Smooth muscle cell of the brain vasculature (primary cell): Measurements from ENCODE around the gene KRABD2.
"Not testable (repeated sequence)": the region's sequence is repeated elsewhere in the genome, so short reads cannot be mapped to it uniquely, and the experiment has no call there.

Source experiments
- DNase-seq: peaks from one replicate; pipeline ENCODE4 v3.0.0-alpha.2; 2012; ENCODE audit warnings: low read depth, low spot score

Gene KRABD2

DNA sequence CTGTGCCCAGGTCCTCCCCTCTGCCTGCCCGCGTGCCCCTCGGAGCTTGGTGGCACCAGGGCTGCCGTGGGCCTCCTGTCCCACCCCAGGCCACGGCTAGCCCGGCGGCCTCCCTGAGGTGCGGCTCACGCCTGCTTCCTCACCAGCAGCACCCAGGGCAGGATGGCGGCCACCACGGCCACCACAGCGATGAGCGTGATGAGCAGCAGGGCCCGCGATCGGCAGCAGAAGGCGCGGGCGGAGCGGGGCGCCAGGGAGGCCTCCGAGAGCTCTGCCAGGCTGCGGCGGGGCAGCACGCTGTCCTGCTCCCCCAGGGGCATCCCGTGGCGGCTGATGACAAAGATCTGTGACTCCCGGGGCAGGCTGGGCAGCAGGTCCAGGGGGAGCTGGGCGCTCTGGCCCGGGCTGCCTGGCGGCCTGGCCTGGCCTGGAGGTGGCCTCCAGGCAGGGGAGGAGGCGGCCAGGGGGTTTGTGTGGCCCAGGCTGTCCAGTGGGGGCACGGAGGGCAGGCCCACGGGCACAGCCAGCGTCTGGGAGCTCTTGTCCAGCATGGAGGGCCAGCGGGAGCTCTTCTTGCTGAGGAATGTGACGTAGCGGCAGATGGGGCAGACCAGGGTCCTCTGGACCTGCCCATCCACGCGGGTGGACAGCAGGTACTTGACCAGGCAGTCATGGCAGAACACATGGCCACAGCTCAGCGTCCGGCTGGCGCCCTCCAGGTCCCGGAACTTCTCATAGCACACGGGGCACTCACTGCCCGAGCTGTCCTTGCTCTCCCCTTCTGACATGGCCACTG, 16.4 kb upstream of the KRABD2 start:
- no peak for DNase-seq

DNA sequence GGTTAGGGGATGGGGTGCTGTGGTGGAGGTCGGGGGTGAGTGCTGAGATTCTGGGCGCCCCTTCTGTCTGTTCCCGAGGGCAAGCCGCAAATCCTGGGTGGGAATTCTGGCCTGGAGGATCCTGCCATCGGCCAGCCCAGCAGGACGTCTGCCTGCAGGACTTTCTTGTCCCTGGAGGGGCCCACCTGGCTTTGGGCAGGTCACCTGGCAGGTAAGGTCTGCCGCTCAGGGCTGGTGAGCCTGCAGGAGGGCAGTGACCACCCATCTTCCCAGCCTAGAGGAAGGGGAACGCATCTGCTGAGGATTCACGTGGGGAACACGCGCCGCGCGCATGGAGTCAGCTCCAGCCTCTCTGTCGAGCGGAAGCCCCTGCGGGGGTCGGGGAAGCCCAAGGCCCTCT, 15.8 kb upstream of the KRABD2 start:
- DNase-seq, result no peak

DNA sequence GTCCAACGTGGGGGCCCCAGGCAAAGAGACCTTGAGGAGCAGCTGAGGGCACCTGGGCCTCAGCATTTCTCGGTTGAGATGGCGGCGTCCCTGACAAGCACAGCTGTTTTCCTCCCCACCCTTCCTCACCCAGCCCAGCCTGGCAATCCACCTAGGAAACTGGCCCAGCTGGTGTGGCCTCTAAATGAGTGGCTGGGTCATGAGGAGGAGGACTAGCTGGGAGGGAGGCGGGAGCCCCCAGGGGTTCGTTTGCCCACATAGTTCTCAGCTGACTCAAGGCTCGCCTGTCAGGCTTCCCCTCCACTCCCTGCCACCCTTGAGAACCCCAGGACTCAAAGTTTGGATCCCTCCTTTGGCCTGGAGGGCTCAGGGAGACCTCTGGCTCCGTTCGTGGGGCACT, 15.2 kb upstream of the KRABD2 start:
- no peak for DNase-seq

DNA sequence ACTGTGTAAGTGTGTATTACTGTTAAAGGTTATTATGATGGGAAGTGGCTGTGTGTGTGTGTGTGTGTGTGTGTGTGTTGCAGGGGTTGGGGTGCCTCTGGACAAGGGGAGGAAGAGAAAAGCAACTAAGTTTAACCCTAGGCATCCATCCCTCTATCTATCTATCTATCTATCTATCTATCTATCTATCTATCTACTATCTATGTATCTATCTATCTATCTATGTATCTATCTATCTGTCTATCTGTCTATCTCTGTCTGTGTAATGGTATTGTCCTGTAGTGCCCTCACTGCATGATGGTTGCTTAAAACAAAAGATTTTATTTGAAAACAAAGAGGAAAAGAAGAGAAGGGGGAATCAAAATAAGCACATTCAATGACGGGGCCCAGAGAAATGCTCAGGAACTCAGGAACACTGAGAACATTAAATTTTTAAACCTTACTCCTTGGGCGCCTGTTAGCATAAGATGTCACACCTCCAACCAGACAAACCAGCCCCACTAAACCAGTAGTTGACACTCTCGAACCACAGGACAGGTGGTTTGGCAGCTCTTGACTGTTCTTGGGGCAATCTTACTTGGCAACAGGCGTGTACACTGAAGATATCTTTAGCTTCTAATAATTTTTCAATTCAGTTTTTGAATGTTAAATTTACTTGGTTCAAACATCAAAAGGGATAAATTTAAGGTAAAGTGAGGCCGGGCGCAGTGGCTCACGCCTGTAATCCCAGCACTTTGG, 11.6 kb upstream of the KRABD2 start:
- DNase-seq, result no peak

- DNase-seq, result no peak
These were observed 10.3 kb upstream of the KRABD2 start for GRCh38 chr17:8386841-8387240.

GRCh38 chr17:8384801-8385378, 8.4 kb upstream of the KRABD2 start:
- DNase-seq, result no peak

DNA sequence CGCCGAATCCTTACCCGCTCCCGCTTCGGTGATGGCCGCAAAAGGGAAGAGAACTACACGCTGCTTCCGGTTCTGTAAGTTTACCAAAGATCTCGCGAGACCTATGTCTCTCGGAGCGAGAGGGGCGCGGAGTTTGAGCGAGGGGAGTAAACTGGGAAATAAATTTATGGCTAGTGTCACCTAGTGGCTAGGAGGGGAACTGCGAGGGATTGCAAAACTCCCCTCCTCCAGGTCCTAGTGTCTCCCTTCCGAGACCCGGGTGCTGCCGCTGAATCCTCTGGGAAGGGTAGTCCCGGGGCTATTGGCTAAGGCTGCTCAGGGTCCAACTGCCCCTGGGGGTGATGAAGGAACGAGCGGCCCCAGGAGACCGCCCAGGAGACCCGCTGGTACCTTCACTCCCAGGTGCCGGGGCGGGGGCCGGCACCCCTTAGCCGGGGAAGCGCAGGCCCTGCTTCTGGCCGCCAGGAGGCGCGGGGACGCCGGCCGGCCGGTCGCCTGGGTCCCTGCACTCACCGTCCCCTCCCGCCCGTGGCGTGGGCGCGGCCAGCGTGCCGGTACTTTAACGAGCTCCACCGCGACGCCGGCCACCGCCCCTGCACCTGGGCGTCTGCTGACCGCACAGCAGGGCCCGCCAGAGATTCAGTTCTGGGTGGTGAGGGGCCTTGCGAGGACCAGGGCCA, 6.8 kb upstream of the KRABD2 start, which contains the start of gene RPL26:
Gene RPL26, minus strand, starts transcription at position 51 of the 680 bp plus-strand sequence. CDS start 883 bp downstream, outside the sequence.
- peak; percentile 97 for DNase-seq

DNA sequence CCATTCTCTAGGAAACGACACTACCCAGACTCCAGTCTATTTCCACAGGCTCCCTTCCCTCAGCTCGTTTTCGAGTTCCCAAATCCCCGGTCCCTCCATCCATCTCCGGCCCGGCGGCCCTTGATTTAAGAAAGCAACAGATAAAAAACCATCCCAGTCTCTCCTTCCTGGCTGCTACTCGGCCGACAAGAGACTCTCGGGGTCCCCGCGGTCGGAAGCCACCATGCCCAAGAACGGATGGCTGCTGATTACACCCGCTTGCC, 6.3 kb upstream of the KRABD2 start:
- no peak for DNase-seq

GRCh38 chr17:8382052-8382879, 5.8 kb upstream of the KRABD2 start:
- DNase-seq, result no peak

DNA sequence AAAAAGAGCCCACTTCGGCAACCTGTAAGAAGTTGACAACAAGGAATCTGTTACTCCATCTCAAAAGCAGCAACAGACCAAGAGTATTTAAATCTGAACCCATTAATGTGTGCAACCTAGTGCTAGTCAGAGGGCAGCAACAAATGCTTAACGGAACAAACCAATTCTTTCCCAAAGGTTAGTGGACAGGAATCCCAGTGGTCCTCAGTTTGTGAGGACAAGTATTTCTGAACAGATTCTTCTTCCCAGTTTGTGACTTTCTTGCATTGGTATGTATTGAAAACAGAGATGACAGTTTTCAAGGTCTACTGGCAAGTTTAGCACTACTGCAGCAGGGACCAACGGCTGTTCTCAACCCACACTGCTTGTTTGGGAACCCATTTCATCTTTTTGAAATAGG, 3.5 kb upstream of the KRABD2 start:
- DNase-seq, result no peak

DNA sequence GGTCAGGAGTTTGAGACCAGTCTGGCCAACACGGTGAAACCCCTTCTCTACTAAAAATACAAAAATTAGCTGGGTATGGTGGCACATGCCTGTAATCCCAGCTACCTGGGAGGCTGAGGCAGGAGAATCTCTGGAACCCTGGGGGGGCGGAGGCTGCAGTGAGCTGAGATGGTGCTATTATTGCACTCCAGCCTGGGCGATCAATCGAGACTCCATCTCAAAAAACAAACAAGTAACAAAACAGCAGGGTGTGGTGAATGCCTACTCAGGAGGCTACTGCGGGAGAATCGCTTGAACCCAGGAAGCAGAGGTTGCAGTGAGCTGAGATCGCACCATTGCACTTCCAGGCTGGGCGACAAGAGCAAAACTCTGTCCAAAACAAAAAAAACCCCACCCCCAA, 1.6 kb upstream of the KRABD2 start:
- not testable (repeated sequence) for DNase-seq

GRCh38 chr17:8377422-8377821, 918 bp upstream of the KRABD2 start:
- no peak for DNase-seq

DNA sequence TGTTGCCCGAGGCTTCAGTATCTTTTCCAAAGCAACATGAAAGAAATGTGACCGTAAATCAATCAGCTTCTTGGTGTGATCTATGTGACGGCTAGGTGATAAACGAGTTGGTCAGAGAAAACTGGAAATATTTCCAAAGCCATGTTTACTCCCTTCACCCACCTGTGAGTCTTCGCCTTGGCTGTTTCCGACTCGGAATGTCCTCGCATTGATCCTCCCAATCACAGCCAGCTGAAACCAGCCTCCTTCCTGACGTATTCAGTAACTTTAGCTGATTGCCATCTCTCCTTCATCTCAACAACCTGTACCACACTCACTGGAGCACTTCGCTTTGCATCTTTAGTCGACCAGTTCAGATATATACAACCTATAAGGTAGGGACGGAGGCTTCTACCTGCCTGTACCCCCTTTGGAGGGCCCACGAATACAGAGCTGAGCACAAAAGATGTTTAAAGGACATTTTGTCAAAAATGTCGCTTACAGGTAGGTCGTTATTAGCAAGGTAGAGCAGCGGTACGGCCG, 705 bp downstream of the KRABD2 start:
- DNase-seq, result no peak

DNA sequence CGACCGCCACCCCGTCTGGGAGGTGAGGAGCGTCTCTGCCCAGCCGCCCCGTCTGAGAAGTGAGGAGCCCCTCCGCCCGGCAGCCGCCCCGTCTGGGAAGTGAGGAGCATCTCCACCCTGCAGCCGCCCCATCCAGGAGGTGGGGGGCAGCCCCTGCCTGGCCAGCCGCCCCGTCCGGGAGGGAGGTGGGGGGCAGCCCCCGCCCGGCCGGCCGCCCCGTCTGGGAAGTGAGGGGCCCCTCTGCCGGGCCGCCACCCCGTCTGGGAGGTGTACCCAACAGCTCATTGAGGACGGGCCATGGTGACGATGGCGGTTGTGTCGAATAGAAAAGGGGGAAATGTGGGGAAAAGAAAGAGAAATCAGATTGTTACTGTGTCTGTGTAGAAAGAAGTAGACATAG, 2.6 kb downstream of the KRABD2 start:
- not testable (repeated sequence) for DNase-seq

- no peak for DNase-seq
These were observed 4.1 kb downstream of the KRABD2 start for GRCh38 chr17:8372422-8372821.

GRCh38 chr17:8371786-8372185, 4.7 kb downstream of the KRABD2 start:
- DNase-seq, result no peak

DNA sequence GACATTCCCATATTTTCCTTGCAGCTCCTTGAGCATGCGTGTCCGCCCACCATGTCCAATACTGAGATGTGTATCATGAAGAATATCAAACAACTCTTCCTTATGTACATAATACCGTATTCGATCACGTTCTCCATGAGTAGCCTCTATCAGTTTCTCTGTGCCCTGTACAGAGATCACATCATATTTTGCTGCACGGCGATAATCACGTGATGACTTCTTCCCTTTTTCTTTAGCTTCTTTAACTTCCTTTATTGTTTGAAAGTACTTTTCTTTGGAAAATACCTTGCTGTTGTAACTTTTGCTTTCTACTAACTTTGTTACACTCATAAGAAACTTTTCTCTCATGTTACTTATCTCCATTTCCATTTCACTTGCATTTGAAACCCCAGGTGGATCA, 6.6 kb downstream of the KRABD2 start:
- no peak for DNase-seq

DNA sequence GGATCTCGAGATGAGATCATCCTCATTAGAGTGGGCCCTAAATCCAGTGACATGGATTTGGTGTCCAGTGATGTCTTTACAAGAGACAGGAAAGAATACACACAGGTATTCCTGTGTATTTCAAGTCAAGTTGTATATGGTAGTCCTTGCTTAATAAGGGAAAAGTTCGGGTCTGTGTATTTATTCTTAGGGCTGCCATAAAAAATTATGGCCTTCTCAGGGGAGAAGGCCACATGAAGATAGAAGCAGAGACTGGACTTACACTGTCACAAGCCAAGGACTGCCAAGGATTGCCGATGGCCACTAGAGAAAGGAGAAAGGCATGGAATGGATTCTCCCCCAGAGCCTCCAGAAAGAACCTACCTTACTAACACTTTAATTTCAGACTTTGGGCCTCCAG, 8.3 kb downstream of the KRABD2 start:
- no peak for DNase-seq

GRCh38 chr17:8366231-8366630, 10.3 kb downstream of the KRABD2 start:
- DNase-seq, result no peak

DNA sequence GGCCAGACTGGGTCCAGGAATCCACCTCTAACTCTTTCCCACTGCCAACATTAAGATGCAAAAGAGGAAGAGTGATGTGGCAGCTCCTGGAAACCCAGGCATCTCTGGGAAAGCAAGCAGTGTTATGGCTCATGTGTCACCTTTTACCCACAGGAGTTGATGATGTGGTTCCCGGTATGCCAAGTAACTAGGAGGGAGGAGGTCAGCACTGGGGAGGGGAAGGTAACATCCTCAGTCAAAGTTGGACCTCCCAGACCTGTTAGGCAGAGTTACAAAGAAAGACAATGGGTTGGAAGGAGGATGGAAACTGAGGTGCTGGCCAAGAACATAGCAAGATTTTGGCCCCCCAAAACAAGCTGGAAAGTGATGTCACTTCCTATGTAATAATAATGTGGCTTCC, 11.4 kb downstream of the KRABD2 start:
- DNase-seq, result no peak

- no peak for DNase-seq
These were observed 13.7 kb downstream of the KRABD2 start for GRCh38 chr17:8362651-8363332.
